HG03139 (cell line): ENCODE results near the gene ZNF469.

ENCODE experiments used
- ATAC-seq: cut with Tn5 transposase; IDR thresholded peaks from one replicate; pipeline ENCODE4 v1.9.1; 2021; ENCODE audit not compliant: unreplicated experiment

ZNF469 gene

DNA sequence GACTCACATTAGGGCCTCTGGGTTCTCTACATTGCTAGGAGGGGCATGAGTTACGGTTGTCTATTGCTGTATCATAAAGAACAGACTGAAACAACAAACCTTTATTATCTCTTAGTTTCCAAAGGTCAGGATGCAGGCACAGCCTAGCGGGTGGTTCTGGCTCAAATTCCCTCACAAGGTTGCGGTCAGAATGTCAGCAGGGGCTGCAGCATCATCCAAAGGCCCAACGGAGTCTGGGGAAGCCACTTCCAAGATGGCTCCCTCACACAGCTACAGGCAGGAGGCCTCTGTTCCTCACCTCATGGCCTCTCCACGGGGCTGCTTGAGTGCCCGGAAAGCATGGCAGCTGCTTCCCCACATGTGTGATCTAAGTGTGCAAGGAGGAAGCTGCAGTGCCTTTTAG, 40.7 kb downstream of the ZNF469 start:
- no peak for ATAC-seq

- no peak for ATAC-seq
Measured at GRCh38 chr16:88424587-88425235, 42.0 kb downstream of the ZNF469 start.

GRCh38 chr16:88426018-88426417, 43.3 kb downstream of the ZNF469 start:
- ATAC-seq, result no peak

DNA sequence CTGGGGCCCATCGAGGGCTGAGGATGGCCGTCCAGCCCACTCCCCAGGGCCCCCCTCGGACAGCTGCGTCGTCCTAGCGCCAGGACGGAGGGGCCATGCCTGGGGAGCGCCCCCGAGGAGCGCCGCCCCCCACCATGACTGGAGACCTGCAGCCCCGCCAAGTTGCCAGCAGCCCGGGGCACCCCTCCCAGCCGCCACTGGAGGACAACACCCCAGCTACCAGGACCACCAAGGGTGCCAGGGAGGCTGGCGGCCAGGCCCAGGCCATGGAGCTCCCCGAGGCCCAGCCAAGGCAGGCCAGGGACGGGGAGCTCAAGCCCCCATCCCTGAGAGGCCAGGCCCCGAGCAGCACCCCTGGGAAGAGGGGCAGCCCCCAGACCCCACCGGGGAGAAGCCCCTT, 44.6 kb downstream of the ZNF469 start:
- no peak for ATAC-seq

GRCh38 chr16:88428156-88428555, 45.4 kb downstream of the ZNF469 start:
- no peak for ATAC-seq

DNA sequence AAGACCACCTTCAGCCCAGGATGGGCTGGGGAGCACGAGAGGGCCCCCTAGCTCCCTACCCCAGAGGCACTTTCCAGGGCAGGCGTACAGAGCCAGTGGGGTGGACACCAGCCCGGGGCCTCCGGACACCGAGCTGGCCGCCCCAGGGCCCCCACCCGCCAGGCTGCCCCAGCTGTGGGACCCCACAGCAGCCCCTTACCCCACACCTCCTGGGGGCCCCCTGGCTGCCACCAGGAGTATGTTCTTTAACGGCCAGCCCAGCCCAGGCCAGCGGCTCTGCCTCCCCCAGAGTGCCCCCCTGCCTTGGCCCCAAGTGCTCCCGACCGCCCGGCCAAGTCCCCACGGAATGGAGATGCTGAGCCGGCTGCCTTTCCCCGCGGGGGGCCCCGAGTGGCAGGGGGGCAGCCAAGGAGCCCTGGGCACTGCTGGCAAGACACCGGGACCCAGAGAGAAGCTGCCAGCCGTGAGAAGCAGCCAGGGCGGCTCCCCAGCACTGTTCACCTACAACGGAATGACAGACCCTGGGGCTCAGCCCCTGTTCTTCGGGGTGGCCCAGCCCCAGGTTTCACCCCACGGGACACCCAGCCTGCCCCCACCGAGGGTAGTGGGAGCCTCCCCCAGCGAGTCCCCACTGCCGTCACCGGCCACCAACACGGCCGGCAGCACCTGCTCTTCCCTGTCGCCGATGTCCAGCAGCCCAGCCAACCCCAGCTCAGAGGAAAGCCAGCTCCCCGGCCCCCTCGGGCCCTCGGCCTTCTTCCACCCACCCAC, 46.0 kb downstream of the ZNF469 start:
- no peak for ATAC-seq

- no peak for ATAC-seq
Measured at GRCh38 chr16:88429387-88430184, 46.8 kb downstream of the ZNF469 start.

DNA sequence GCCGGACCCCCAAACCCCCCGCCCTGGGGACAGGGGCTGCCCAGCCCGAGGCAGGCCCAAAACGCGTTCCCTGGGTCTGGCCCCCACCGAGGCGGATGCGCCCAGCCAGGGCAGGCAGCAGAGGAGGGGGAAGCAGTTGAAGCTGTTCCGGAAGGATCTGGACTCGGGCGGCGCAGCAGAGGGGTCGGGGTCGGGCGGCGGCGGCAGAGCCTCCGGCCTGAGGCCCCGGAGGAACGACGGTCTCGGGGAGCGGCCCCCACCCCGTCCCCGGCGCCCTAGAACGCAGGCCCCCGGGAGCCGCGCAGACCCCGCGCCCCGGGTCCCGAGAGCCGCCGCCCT, 47.4 kb downstream of the ZNF469 start:
- ATAC-seq, result no peak

- no peak for ATAC-seq
Measured at GRCh38 chr16:88430524-88431446, 48.0 kb downstream of the ZNF469 start.

DNA sequence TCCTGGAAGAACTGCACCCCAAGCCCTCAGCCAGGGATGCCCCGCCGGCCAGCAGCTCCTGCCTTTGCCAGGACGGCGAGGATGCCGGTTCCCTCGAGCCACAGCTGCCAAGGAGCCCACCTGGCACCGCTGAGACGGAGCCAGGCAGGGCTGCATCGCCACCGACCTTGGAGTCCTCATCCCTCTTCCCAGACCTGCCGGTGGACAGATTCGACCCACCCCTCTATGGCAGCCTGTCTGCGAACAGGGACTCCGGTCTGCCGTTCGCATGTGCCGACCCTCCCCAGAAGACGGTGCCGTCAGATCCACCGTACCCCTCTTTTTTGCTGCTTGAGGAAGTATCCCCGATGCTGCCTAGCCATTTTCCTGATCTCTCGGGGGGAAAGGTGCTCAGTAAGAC, 48.9 kb downstream of the ZNF469 start:
- no peak for ATAC-seq

DNA sequence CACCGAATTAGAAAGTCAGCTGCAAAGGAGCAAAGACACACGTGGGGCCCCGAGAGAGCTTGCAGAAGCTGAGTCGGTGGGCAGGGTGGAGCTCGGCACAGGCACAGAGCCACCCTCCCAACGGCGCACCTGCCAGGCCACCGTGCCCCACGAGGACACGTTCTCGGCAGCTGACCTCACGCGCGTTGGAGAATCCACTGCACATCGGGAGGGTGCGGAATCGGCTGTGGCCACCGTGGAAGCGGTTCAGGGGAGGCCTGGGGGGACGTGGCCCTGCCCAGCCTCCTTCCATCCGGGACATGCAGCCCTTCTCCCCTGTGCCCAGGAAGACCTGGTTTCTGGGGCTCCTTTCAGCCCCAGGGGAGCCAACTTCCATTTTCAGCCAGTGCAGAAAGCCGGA, 49.4 kb downstream of the ZNF469 start:
- ATAC-seq, result no peak
